Kidney (tissue), 14 donors: ENCODE results near the gene RABGEF1. TPM values are rescaled to one million over a fixed set of nuclear protein-coding genes. Genes with fewer than 3 reads are reported as not detected.

Source experiments
- DNase-seq, 5 donors: peaks; one replicate each; pipeline ENCODE4 v3.0.0-alpha.2; 2013 to 2020
- FAIRE-seq: peaks from 2 replicates; lab custom pipeline; 2012; peaks lifted over from hg19 to GRCh38; lab: Jason Lieb, UNC
- H3K27ac ChIP-seq, 2 donors: one replicate each; pipeline ENCODE4 v1.7.0; 2013; ENCODE audit warnings: low read depth in 2 of 2, low read length in 2 of 2, inconsistent platforms in 1 of 2
- H3K27me3 ChIP-seq: one replicate; pipeline ENCODE4 v1.7.1; 2013; ENCODE audit warnings: low read length, inconsistent platforms; ENCODE audit not compliant: control insufficient read depth, insufficient read depth
- H3K36me3 ChIP-seq, 3 donors: one replicate each; pipeline versions ENCODE4 v1.7.0 to v1.7.1; 2013; ENCODE audit warnings: low read length in 3 of 3, control low read depth in 1 of 3, inconsistent platforms in 1 of 3; ENCODE audit not compliant: insufficient read depth in 3 of 3, control insufficient read depth in 2 of 3
- H3K4me1 ChIP-seq, 3 donors: one replicate each; pipeline versions ENCODE4 v1.7.0 to v1.7.1; 2013; ENCODE audit warnings: low read length in 3 of 3, inconsistent platforms in 1 of 3, low read depth in 1 of 3; ENCODE audit not compliant: control insufficient read depth in 2 of 3, insufficient read depth in 2 of 3
- H3K4me3 ChIP-seq, 3 donors: one replicate each; pipeline versions ENCODE4 v1.7.0 to v1.8.1; 2013; ENCODE audit warnings: low read length in 3 of 3, control low read depth in 1 of 3, inconsistent platforms in 1 of 3
- H3K9ac ChIP-seq, 3 donors: one replicate each; pipeline versions ENCODE4 v1.7.0 to v1.7.1; 2013; ENCODE audit warnings: low read length in 3 of 3, control low read depth in 1 of 3, inconsistent platforms in 1 of 3
- H3K9me3 ChIP-seq, 3 donors: one replicate each; pipeline versions ENCODE4 v1.7.0 to v1.7.1; 2013; ENCODE audit warnings: low read length in 3 of 3, control low read depth in 1 of 3, inconsistent platforms in 1 of 3; ENCODE audit not compliant: control insufficient read depth in 2 of 3, insufficient read depth in 1 of 3
- intact Hi-C: fragments of 100-400 bp; cut with DNase I; formaldehyde crosslinking; loops from one replicate; pipeline ENCODE4 v1.11.1; 2022
- polyA plus RNA-seq: library from polyadenylated mRNA; stranded (reverse); fragments of 350-450 nt; fragmentation: Illumina TruSeq; extraction: RNeasy Lipid Tissue Mini Kit (QIAGEN cat#74804); gene quantifications from one replicate; pipeline ENCODE4 v1.2.3, GENCODE V29; 2014; ENCODE audit warnings: low read depth, low replicate concordance; ENCODE audit not compliant: insufficient read depth
- total RNA-seq: library from RNA; stranded (reverse); fragmentation: NEBNext Ultra II Directional; extraction: Animal tissue kit (Norgen Biotek cat#: 25700); gene quantifications from one replicate; pipeline ENCODE4 v1.2.1, GENCODE V29; 2021
- TF ChIP-seq, protein P1 (sequence below): IDR thresholded peaks from 3 replicates; pipeline ENCODE4 v1.5.1; 2012; ENCODE audit warnings: mild to moderate bottlenecking, moderate library complexity, borderline replicate concordance; ENCODE audit not compliant: insufficient read depth; ENCODE audit errors: extremely low read depth
- donor health status: control.
- donor health status: control.
- donor health status: control.
- donor health status: control.
- donor health status: control.
- donor health status: DM: yes; HTN: yes; CAD: no.
- donor health status: Normal renal cell carcinoma (clear cell type).

RABGEF1 gene
- total and polyA plus RNA-seq, 2 donors from 2014 or later: 12.8 to 26.8 TPM

DNA sequence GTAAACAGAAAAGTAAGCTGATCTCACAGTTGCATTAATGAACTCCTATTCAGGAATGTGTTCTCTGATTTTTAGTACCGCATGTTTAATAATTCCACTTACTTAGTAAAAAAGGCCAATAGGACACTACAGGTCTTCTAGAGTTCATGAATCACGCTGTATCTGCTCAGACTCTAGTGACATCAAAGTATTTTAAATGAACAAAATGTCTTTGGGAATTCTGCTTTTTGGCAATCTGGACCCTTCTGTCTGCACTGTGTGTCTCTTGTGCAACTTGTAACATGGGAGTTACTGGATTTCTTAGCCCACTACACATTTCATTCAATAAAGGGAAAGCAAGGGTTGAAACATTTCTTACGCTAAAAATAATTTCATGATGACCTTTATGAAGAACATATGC, 50.2 kb downstream of the RABGEF1 start:
- FAIRE-seq: no peak
- Histone ChIP-seq H3K9ac (no peak overlapping the region), H3K27ac (no peak overlapping the region), H3K27me3 (no peaks in the 10 kb centered on the region), H3K4me1 (peaks cover 0 to 2% (median 0%) of the 10 kb centered on the region in 3 donors), H3K9me3 (no peaks in the 10 kb centered on the region), H3K4me3 (no peak overlapping the region), H3K36me3 (peaks cover 11 to 29% (median 16%) of the 10 kb centered on the region in 3 donors)
- intact Hi-C loops: no loop called here
- TF ChIP-seq, protein P1, sequence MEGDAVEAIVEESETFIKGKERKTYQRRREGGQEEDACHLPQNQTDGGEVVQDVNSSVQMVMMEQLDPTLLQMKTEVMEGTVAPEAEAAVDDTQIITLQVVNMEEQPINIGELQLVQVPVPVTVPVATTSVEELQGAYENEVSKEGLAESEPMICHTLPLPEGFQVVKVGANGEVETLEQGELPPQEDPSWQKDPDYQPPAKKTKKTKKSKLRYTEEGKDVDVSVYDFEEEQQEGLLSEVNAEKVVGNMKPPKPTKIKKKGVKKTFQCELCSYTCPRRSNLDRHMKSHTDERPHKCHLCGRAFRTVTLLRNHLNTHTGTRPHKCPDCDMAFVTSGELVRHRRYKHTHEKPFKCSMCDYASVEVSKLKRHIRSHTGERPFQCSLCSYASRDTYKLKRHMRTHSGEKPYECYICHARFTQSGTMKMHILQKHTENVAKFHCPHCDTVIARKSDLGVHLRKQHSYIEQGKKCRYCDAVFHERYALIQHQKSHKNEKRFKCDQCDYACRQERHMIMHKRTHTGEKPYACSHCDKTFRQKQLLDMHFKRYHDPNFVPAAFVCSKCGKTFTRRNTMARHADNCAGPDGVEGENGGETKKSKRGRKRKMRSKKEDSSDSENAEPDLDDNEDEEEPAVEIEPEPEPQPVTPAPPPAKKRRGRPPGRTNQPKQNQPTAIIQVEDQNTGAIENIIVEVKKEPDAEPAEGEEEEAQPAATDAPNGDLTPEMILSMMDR: no peak
- no peak for DNase-seq

DNA sequence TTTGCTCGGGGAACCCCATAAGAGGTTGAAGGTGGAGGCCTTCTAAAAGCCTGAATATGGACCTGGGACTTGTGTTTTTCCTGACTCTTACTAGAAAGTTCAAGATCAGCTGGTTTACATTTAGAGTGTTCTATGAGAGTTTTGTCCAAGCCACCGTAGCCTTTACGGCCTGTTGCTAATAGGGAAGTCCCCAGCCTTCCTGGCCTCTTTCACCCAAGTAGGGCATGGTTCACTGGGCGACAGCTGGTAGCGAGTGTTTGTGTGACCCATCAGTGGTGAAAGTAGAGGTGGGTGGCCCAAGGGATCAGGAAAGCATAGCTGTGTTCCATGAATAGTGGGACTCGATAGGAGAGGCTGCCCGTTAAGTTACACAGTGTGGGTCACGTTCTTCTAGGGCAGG, 60.1 kb downstream of the RABGEF1 start:
- no peak overlapping the region for H3K27ac ChIP-seq
- H3K4me3 ChIP-seq: no peak overlapping the region
- H3K9ac ChIP-seq: no peak overlapping the region
- no peaks in the 10 kb centered on the region for H3K27me3 ChIP-seq
- intact Hi-C loops: no loop called here
- DNase-seq (no peak), FAIRE-seq (no peak)
- TF ChIP-seq, protein P1: no peak
- H3K36me3 ChIP-seq: peaks cover 5 to 56% (median 32%) of the 10 kb centered on the region in 3 donors
- H3K9me3 ChIP-seq: no peaks in the 10 kb centered on the region
- no peaks in the 10 kb centered on the region for H3K4me1 ChIP-seq

DNA sequence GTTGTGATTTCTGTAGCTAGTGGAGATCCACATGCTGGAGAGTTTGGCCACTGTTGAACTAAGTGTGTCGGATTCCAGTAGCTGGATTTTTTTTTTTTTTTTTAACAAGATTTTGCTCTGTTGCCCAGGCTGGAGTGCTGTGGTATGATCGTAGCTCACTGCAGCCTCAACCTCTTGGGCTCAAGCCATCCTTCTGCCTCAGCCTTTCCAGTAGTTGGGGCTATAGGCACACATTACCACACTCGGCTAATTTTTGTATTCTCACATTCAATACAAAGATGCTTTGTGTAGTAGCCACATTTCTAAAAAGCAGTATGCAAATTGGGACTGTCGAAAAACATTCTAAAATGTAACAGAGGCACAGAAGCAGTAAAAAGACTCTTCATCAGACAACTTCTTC, 63.5 kb downstream of the RABGEF1 start:
- intact Hi-C loops: no loop called here
- H3K4me1 ChIP-seq: no peaks in the 10 kb centered on the region
- no peak overlapping the region for H3K9ac ChIP-seq
- peaks cover 8 to 55% (median 40%) of the 10 kb centered on the region in 3 donors for H3K36me3 ChIP-seq
- no peak for DNase-seq
- no peaks in the 10 kb centered on the region for H3K9me3 ChIP-seq
- no peak overlapping the region for H3K4me3 ChIP-seq
- FAIRE-seq: no peak
- TF ChIP-seq, protein P1: no peak
- H3K27ac ChIP-seq: no peak overlapping the region
- H3K27me3 ChIP-seq: no peaks in the 10 kb centered on the region

DNA sequence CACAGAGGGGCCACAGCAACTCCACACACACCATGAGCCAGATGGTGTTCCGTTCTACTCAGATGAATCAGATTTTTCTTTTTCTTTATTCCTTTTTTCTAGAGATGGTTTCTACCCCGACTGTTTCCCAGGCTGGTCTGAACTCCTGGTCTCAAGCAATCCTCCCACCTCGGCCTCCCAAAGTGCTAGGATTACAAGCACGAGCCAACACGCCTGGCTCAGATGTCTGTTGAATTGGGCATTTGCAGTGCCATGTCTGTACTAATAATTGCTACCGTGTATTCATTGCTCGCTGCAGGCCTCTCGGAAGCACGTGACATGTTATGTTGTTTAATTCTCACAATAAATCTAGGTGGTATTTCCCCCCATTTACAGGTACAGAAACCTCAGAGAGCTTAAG, 67.2 kb downstream of the RABGEF1 start:
- Histone ChIP-seq H3K4me1 (no peaks in the 10 kb centered on the region), H3K27me3 (no peaks in the 10 kb centered on the region), H3K36me3 (peaks cover 8 to 37% (median 36%) of the 10 kb centered on the region in 3 donors), H3K27ac (no peak overlapping the region), H3K9ac (no peak overlapping the region), H3K9me3 (no peaks in the 10 kb centered on the region), H3K4me3 (no peak overlapping the region)
- DNase-seq (no peak), FAIRE-seq (no peak)
- intact Hi-C loops: no loop called here
- TF ChIP-seq, protein P1: no peak
